GM19023 (cell line): ENCODE data around the gene GNAO1.
"Not testable (repeated sequence)": the region's sequence is repeated elsewhere in the genome, so short reads cannot be mapped to it uniquely, and the experiment has no call there.

ENCODE experiments used
- ATAC-seq: cut with Tn5 transposase; IDR thresholded peaks from one replicate; pipeline ENCODE4 v1.9.1; 2021; ENCODE audit warnings: mild to moderate bottlenecking, moderate library complexity; ENCODE audit not compliant: unreplicated experiment

The GNAO1 gene

DNA sequence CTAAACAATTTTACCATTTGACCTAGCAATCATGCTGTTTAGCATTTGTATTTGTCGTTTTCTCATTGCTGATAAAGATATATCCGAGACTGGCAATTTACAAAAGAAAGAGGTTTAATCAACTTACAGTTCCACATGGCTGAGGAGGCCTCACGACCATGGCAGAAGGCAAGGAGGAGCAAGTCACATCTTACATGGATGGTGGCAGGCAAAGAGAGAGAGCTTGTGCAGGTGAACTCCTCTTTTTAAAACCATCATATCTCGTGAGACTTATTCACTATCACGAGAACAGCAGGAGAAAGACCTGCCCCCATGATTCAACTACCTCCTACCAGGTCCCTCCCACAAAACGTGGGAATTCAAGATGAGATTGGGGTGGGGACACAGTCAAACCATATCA lies 187.8 kb downstream of the GNAO1 start:
- ATAC-seq: not testable (repeated sequence)

DNA sequence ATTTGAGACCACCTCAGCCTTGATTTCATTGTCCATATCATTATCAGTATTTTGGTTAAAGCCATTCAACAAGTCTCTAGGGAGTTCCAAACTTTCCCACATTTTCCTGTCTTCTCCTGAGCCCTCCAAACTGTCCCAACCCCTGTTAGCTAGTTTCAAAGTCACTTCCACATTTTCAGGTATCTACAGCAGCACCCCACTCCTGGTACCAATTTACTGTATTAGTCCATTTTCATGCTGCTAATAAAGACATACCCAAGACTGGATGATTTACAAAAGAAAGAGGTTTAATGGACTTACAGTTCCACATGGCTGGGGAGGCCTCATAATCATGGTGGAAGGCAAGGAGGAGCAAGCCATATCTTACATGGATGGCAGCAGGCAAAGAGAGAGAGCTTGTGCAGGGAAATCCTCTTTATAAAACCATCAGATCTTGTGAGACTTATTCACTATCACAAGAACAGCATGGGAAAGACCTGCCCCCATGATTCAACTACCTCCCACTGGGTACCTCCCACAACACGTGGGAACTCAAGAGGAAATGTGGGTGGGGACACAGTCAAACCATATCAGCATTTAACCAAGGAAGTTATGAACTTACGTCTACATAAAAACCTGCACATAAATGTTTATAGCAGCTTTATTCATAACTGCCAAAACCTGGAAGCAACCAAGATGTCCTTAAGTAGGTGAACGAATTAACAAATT lies 189.6 kb downstream of the GNAO1 start:
- not testable (repeated sequence) for ATAC-seq

DNA sequence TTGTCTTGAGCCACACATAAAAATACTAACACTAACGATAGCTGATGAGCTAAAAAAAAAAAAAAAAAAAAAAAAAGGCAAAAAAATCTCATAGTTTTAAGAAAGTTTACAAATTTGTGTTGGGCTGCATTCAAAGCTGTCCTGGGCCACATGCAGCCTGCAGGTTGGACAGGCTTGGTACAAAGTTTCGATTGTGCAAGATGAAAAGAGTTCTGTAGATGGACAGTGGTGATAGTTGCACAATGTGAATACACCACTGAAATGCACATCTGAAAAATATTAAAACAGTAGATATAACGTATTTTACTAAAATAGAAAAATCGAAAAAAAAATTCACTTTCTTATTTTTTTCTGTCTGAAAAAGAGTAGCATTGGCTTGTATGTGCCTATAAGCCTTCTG lies 191.2 kb downstream of the GNAO1 start:
- ATAC-seq: no peak

DNA sequence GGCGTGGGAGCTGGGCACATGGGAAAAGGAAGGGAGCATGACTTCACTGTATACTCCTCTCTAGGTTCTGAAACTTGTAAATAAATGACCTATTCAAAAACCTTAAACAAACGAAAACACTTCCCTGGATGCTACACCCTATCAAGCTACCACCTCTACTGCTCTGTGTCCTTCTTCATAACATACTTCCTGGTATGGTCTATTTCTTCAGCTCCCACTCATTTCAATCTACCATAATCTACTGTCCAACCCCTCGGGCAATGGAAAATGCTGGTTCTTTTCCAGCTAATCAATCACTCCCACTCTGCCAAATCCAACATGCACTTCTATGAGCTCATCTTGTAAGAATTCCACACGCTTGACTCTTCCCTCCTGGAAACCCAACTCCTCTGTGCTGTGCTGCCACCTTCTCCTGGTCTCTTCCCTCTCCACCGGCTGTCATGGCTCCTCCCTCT lies 191.6 kb downstream of the GNAO1 start:
- ATAC-seq: no peak

DNA sequence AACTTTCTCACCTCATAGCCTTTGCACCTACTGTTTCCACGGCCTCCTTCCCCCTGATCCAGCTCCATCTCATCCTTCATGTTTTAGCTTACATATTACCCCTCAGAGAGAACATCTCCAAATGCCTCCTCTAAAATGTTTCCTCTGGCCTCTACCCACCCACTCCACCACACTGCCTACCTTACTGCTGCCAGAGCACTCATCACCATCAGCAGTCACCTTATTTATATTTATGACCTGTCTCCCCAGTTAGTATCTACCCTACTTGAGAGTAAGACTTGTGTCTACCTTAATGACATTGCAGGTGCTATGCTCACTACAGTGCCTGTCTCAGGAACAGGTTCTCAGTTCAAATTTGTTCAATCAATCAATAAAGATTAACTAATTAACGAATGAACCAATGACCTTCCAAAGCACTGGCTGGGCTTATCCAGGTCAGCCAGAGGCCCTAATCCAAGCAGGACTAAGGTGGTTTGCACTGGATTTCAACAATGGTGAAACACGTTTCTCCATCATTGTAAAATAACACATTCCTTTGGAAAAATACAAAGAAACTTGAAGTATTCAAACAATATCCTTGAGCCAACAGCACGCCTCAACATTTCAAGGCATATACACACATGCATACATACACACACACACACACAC lies 192.9 kb downstream of the GNAO1 start:
- no peak for ATAC-seq

DNA sequence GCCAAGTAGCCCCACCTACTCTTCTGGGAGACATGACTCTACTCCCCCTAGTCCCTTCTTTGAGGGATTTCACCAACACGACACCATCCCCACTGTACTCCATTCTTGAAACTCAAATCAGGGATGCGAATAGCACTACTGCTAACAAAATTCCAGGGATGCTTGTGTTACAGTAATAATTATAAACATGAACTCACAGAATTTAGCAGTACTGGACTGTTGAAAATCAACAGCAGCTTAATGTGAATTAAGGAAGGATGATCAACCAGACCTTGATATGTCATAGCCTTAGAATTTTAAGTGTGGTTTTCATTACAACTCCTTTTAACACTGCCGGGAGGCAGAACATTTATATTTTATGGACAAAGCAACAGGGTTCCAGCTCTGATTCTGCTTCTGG lies 196.1 kb downstream of the GNAO1 start:
- no peak for ATAC-seq

DNA sequence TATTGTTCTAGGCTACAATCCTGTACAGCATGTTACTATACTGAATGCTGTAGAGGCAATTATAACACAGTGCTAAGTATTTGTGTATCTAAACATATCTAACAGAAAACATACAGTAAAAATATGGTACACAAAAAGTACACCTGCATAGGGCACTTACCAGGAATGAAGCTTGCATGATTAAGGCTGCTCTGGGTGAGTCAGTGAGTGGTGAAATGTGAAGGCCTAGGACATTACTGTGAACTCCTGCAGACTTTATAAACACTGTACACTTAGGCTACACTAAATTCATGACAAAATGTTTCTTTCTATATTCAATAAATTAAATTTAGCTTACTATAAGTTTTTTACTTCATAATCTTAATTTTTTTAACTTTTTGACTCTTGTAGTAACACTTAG lies 196.9 kb downstream of the GNAO1 start:
- no peak for ATAC-seq

DNA sequence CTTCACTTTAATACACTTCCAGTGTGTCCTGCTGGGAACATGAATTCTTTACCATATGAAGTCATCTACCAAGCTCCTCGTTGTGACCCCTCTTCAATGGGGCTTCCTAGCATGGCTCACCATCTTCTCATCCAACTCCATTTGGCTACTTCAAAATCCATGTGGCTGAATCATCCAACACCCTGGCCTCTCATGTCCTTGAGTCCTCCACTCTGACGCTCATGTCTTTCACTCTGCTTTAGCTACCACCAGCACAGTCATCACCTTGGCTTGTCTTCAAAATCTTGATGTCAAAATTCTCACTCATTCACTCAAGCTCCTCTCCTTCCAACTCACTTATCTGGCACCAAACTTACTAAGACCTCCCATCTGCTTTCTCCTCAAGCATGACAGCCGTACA lies 198.3 kb downstream of the GNAO1 start:
- ATAC-seq: no peak

DNA sequence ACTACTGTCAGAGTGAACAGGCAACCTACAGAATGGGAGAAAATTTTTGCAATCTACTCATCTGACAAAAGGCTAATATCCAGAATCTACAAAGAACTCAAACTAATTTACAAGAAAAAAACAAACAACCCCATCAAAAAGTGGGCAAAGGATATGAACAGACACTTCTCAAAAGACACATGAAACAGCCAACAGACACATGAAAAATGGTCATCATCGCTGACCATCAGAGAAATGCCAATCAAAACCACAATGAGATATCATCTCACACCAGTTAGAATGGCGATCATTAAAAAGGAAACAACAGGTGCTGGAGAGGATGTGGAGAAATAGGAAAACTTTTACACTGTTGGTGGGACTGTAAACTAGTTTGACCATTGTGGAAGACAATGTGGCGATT lies 205.4 kb downstream of the GNAO1 start:
- not testable (repeated sequence) for ATAC-seq

DNA sequence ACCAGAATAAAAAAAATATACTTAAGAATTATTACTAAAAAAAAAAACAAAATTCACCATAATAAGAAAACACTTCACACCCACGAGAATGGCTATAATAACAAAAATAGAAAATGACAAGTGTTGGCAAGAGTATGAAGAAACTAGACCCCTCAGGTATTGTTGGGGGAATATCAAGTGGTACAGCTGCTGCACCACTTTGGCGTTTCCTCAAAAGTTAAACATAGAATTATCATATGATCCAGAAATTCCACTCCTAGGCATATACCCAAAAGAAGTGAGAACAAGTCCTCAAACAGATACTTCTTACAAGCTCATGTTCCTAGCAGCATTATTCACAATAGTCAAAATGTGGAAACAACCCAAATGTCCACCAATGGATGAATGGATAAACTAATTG lies 207.8 kb downstream of the GNAO1 start:
- ATAC-seq: no peak

DNA sequence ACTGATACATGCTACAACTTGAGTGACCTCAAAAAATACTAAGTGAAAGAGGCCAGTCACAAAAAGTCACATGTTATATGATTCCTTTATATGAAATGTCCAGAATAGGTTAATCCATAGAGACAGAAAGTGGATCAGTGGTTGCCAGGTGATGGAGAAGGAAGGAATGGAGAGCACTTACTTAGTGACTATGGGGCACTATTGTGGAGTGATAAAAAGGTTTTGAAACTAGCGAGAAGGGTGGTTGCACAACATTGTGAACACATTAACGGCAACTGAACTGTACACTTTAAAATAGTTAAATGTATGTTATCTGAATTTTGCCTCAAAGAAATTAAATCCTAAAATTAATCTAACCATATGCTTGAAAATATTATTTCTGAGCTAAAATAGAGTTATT lies 208.2 kb downstream of the GNAO1 start:
- no peak for ATAC-seq

DNA sequence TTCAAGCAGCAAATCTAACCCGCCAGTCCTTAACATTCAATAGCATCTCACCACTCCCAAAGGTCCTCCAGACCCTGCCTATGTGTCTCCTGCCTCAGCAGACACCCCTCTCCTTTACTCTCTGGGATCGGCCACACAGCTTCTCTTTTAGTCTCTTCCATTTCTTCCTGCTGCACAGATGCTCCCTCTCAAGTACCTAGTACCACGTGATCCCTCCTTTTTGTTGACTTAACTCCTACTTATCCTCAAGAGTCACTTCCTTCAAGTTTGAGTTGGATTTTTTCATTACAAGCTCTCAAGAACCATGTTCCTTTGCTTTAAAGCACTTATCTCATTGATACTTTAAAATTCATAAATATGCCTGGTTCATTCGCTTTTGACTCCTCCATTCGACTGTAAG lies 209.2 kb downstream of the GNAO1 start:
- ATAC-seq: no peak

DNA sequence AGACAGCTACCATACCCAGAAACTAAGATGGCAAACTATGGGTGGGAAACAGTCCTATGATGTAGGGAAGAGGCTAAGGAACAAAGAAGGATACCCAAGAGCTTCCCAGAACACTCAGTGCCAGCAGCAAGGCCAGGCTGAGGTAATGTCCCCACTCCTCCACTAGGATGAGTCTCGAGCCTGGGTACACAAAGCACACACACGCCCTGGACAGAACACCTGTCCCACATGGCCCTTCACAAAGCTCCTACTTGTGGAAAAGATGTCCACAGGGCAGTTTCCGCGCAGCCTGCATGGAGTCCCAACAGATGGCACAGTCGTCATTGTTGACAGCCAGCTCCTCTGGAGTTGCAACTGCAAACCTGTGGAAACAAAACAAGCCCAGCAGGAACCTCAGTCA lies 210.2 kb downstream of the GNAO1 start:
- no peak for ATAC-seq

DNA sequence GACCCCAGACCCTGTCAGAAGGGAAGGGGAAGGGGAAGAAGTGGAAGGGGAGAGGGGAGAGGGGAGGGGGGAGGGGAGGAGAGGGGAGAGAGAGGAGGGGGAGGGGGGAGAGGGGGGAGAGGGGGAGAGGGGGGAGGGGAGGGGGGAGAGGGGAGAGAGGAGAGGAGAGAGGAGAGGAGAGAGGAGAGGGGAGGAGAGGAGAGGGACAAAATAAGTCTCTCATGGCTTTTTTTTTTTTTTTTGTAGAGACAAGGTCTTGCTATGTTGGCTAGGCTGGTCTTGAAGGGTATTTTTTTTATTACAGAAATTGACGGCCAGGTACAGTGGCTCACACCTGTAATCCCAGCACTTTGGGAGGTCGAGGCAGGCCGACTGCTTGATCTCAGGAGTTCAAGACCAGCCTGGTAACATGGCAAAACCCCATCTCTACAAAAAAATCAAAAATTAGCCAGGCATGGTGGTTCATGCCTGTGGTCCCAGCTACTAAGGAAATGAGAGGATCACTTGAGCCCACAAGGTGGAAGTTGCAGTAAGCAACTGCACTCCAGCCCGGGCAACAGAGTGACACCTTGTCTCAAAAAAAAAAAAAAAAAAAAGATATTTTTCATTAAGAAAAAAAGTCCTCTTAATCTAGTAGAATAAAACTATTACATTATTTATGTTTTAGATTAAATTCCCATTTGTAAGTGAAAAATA lies 214.8 kb downstream of the GNAO1 start:
- no peak for ATAC-seq
